H9 (cell line): ENCODE data around the gene C20orf144. TPM values are rescaled to one million over a fixed set of nuclear protein-coding genes. Genes with fewer than 3 reads are reported as not detected.

Experiments
- DNase-seq: peaks from one replicate; pipeline ENCODE4 v3.0.0-alpha.2; 2017
- H2AFZ ChIP-seq: one replicate; pipeline ENCODE4 v1.6.1; 2013; ENCODE audit warnings: mild to moderate bottlenecking, low read length, control low read depth, moderate library complexity
- H2AK5ac ChIP-seq: 2 replicates; pipeline ENCODE4 v1.6.1; 2013; ENCODE audit warnings: low read length, control low read depth, mixed read lengths; ENCODE audit not compliant: insufficient read length
- H2BK120ac ChIP-seq: one replicate; pipeline ENCODE4 v1.6.1; 2013; ENCODE audit warnings: low read depth, mild to moderate bottlenecking, low read length, control low read depth, inconsistent platforms; ENCODE audit not compliant: poor library complexity, severe bottlenecking
- H2BK12ac ChIP-seq: 2 replicates; pipeline ENCODE4 v1.6.1; 2013; ENCODE audit warnings: low read length, control low read depth, mixed read lengths, low read depth; ENCODE audit not compliant: insufficient read length
- H2BK15ac ChIP-seq: 2 replicates; pipeline ENCODE4 v1.6.1; 2013; ENCODE audit warnings: low read depth, low read length, control low read depth
- H2BK20ac ChIP-seq: one replicate; pipeline ENCODE4 v1.6.1; 2013; ENCODE audit warnings: low read depth, mild to moderate bottlenecking, low read length, control low read depth, inconsistent platforms; ENCODE audit not compliant: poor library complexity, severe bottlenecking
- H2BK5ac ChIP-seq: 2 replicates; pipeline ENCODE4 v1.6.1; 2013; ENCODE audit warnings: low read length, control low read depth, mixed read lengths; ENCODE audit not compliant: insufficient read length
- H3K14ac ChIP-seq: 2 replicates; pipeline ENCODE4 v1.6.1; 2013; ENCODE audit warnings: low read length, control low read depth; ENCODE audit not compliant: insufficient read depth
- H3K18ac ChIP-seq: 2 replicates; pipeline ENCODE4 v1.6.1; 2013; ENCODE audit warnings: low read depth, mild to moderate bottlenecking, mixed read lengths, low read length, control low read depth; ENCODE audit not compliant: insufficient read length
- H3K23ac ChIP-seq: 2 replicates; pipeline ENCODE4 v1.6.1; 2013; ENCODE audit warnings: low read length, control low read depth, mixed read lengths, low read depth; ENCODE audit not compliant: insufficient read length
- H3K23me2 ChIP-seq: 2 replicates; pipeline ENCODE4 v1.6.1; 2013; ENCODE audit warnings: low read depth, mild to moderate bottlenecking, mixed read lengths, low read length, control low read depth; ENCODE audit not compliant: insufficient read length, poor library complexity, severe bottlenecking
- H3K27ac ChIP-seq: 2 replicates; pipeline ENCODE4 v1.5.1; 2013; ENCODE audit warnings: low read length, control low read depth, mixed read lengths, low read depth; ENCODE audit not compliant: insufficient read length
- H3K27me3 ChIP-seq: 2 replicates; pipeline ENCODE4 v1.6.1; 2013; ENCODE audit warnings: low read length, control low read depth, inconsistent platforms; ENCODE audit not compliant: insufficient read depth
- H3K4ac ChIP-seq: 2 replicates; pipeline ENCODE4 v1.6.1; 2013; ENCODE audit warnings: low read depth, mild to moderate bottlenecking, control low read depth, inconsistent platforms, low read length, moderate library complexity
- H3K4me1 ChIP-seq: 2 replicates; pipeline ENCODE4 v1.6.1; 2013; ENCODE audit warnings: low read length, control low read depth, inconsistent platforms; ENCODE audit not compliant: insufficient read depth
- H3K4me2 ChIP-seq: 2 replicates; pipeline ENCODE4 v1.6.1; 2013; ENCODE audit warnings: low read length, control low read depth, mixed read lengths; ENCODE audit not compliant: insufficient read length, insufficient read depth
- H3K56ac ChIP-seq: 2 replicates; pipeline ENCODE4 v1.6.1; 2013; ENCODE audit warnings: low read depth, mild to moderate bottlenecking, mixed read lengths, low read length, control low read depth; ENCODE audit not compliant: insufficient read length
- H3K79me1 ChIP-seq: 2 replicates; pipeline ENCODE4 v1.6.1; 2013; ENCODE audit warnings: low read depth, mild to moderate bottlenecking, moderate library complexity, low read length, control low read depth, inconsistent platforms; ENCODE audit not compliant: insufficient read depth, poor library complexity, severe bottlenecking
- H3K79me2 ChIP-seq: 2 replicates; pipeline ENCODE4 v1.6.1; 2013; ENCODE audit warnings: low read length, control low read depth, inconsistent platforms; ENCODE audit not compliant: insufficient read depth
- H3K9ac ChIP-seq: 2 replicates; pipeline ENCODE4 v1.6.1; 2013; ENCODE audit warnings: low read length, control low read depth, mixed read lengths; ENCODE audit not compliant: insufficient read length; ENCODE audit errors: extremely low read depth
- H3K9me3 ChIP-seq: one replicate; pipeline ENCODE4 v1.6.1; 2013; ENCODE audit warnings: low read depth, low read length, inconsistent platforms; ENCODE audit not compliant: control insufficient read depth
- H3T11ph ChIP-seq: one replicate; pipeline ENCODE4 v1.6.1; 2013; ENCODE audit warnings: mild to moderate bottlenecking, low read length, control low read depth, inconsistent platforms
- H4K20me1 ChIP-seq: one replicate; pipeline ENCODE4 v1.6.1; 2013; ENCODE audit not compliant: control insufficient read depth, insufficient read length, insufficient read depth
- H4K5ac ChIP-seq: 2 replicates; pipeline ENCODE4 v1.6.1; 2013; ENCODE audit warnings: low read depth, mild to moderate bottlenecking, mixed read lengths, low read length, control low read depth; ENCODE audit not compliant: insufficient read length
- H4K8ac ChIP-seq: replicated peaks from 2 replicates; pipeline ENCODE4 v1.6.1; 2013; ENCODE audit warnings: low read length, control low read depth, mixed read lengths, low read depth; ENCODE audit not compliant: insufficient read length
- H4K91ac ChIP-seq: 2 replicates; pipeline ENCODE4 v1.6.1; 2013; ENCODE audit warnings: low read depth, mild to moderate bottlenecking, moderate library complexity, mixed read lengths, low read length, control low read depth; ENCODE audit not compliant: insufficient read length
- H3K27ac Mint-ChIP-seq, 3 experiments: 2 replicates in 2 of 3; 3 replicates in 1 of 3; pipeline ENCODE4 v1.8.0; 2020 to 2021; ENCODE audit warnings: mixed read lengths in 3 of 3, mild to moderate bottlenecking in 1 of 3, moderate library complexity in 1 of 3
- H3K27me3 Mint-ChIP-seq: 2 replicates; pipeline ENCODE4 v1.8.0; 2021; ENCODE audit warnings: low read depth, mild to moderate bottlenecking, moderate library complexity, mixed read lengths
- H3K36me3 Mint-ChIP-seq, 3 experiments: 2 replicates in 2 of 3; 3 replicates in 1 of 3; pipeline ENCODE4 v1.8.0; 2020 to 2021; ENCODE audit warnings: low read depth in 3 of 3, mixed read lengths in 3 of 3; ENCODE audit not compliant: insufficient read depth in 1 of 3
- H3K4me1 Mint-ChIP-seq, 2 experiments: 2 replicates each; pipeline ENCODE4 v1.8.0; 2020; ENCODE audit warnings: mixed read lengths in 2 of 2
- H3K4me3 Mint-ChIP-seq, 2 experiments: 2 replicates in 1 of 2; 3 replicates in 1 of 2; pipeline ENCODE4 v1.8.0; 2020 to 2021; ENCODE audit warnings: mild to moderate bottlenecking in 2 of 2, mixed read lengths in 2 of 2, moderate library complexity in 1 of 2
- H3K9me3 Mint-ChIP-seq, 2 experiments: 2 replicates in 1 of 2; 3 replicates in 1 of 2; pipeline ENCODE4 v1.8.0; 2020; ENCODE audit warnings: mild to moderate bottlenecking in 2 of 2, mixed read lengths in 2 of 2, moderate library complexity in 1 of 2
- WGBS: extraction: QIAGEN DNeasy Blood & Tissue Kit; methylation state at CpG from one replicate; pipeline ENCODE4 v1.1.7; 2013; ENCODE audit warnings: missing lambda C conversion rate, low lambda C conversion rate, mixed read lengths; ENCODE audit not compliant: insufficient read length; ENCODE audit errors: extremely low coverage; 5-methylcytosine and 5-hydroxymethylcytosine counted together
- total RNA-seq: library from RNA; stranded (reverse); gene quantifications from 2 replicates; pipeline ENCODE4 v1.2.1, GENCODE V29; 2021
- TF ChIP-seq, protein P1 (sequence below): fragments of 200-600 bp; sonication (generic); conservative IDR thresholded peaks from 3 replicates; pipeline ENCODE4 v1.8.0; 2021; ENCODE audit warnings: antibody characterized with exemption, mild to moderate bottlenecking

Gene C20orf144
- total RNA-seq, 1 experiment from 2014 or later, result 0.26 TPM

DNA sequence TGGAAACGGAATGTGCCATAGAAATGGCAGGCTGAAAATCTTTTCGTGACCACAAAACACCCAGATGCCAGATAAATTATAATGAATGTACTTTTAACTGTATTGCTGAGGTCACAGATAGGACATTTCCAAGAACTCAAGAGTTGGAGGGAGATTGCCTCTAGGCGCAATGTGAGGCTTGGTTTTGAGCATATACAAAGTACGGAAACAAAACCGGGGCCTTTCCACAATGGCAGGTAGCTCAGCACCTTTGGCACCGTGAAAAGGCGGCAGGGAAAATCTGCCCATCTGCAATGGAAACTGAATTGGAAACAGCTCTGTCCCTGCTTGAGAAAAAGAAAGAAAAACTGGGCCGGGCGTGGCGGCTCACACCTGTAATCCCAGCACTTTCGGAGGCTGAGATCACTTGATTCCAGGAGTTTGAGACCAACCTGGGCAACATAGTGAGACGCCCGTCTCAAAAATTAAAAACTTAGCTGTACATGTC is 10.5 kb upstream of the C20orf144 start:
- TF ChIP-seq, protein P1, sequence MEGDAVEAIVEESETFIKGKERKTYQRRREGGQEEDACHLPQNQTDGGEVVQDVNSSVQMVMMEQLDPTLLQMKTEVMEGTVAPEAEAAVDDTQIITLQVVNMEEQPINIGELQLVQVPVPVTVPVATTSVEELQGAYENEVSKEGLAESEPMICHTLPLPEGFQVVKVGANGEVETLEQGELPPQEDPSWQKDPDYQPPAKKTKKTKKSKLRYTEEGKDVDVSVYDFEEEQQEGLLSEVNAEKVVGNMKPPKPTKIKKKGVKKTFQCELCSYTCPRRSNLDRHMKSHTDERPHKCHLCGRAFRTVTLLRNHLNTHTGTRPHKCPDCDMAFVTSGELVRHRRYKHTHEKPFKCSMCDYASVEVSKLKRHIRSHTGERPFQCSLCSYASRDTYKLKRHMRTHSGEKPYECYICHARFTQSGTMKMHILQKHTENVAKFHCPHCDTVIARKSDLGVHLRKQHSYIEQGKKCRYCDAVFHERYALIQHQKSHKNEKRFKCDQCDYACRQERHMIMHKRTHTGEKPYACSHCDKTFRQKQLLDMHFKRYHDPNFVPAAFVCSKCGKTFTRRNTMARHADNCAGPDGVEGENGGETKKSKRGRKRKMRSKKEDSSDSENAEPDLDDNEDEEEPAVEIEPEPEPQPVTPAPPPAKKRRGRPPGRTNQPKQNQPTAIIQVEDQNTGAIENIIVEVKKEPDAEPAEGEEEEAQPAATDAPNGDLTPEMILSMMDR, result no peak
- Mint-ChIP-seq H3K27me3 (no peaks in the 10 kb centered on the region; the same call in 1 of the 2 replicates), H3K4me3 (no peak overlapping the region; a peak in 1 of 5 replicates), H3K36me3 (peaks cover 0 to 8% (median 0%) of the 10 kb centered on the region in 3 experiments; a peak in 3 of 7 replicates), H3K4me1 (peaks cover 31 to 35% of the 10 kb centered on the region in 2 experiments), H3K27ac (peak overlapping the region in 1 of 3 experiments; percentile 21; a peak in 1 of 7 replicates), H3K9me3 (no peaks in the 10 kb centered on the region; a peak in 1 of 5 replicates)
- Histone ChIP-seq H4K91ac (no peak overlapping the region), H4K8ac (no peak overlapping the region), H2AFZ (no peak overlapping the region), H4K20me1 (no peaks in the 10 kb centered on the region), H3K4me2 (no peak overlapping the region), H2BK15ac (no peak overlapping the region), H3K9me3 (no peaks in the 10 kb centered on the region), H3K18ac (no peak overlapping the region), H2BK120ac (no peak overlapping the region), H3K23ac (no peak overlapping the region), H3K4me1 (no peaks in the 10 kb centered on the region), H3K27me3 (no peaks in the 10 kb centered on the region), H4K5ac (no peak overlapping the region), H2BK20ac (no peak overlapping the region), H3K79me2 (no peaks in the 10 kb centered on the region), H3K27ac (no peak overlapping the region), H2BK12ac (no peak overlapping the region), H3K79me1 (no peaks in the 10 kb centered on the region), H3K14ac (no peak overlapping the region), H2AK5ac (no peak overlapping the region), H3K9ac (no peak overlapping the region), H3K4ac (no peak overlapping the region), H3K56ac (no peak overlapping the region), H3K23me2 (no peaks in the 10 kb centered on the region), H3T11ph (no peak overlapping the region), H2BK5ac (no peak overlapping the region)
- no peak for DNase-seq
- no CpG with 5 or more reads among the region's 13 CpGs for WGBS
